HG03095 (cell line): Measurements from ENCODE around the gene OR4B1.

ENCODE experiments used
- ATAC-seq: cut with Tn5 transposase; IDR thresholded peaks from one replicate; pipeline ENCODE4 v1.9.1; 2021; ENCODE audit warnings: moderate library complexity; ENCODE audit not compliant: unreplicated experiment

Gene OR4B1

GRCh38 chr11:48248902-48249301, 32.3 kb downstream of the OR4B1 start:
- ATAC-seq = no peak

- no peak for ATAC-seq
Observed at GRCh38 chr11:48261600-48261999, 45.0 kb downstream of the OR4B1 start.

- no peak for ATAC-seq
Observed at GRCh38 chr11:48263423-48263911, 46.9 kb downstream of the OR4B1 start, which contains the start of gene OR4X1. Gene OR4X1 (plus strand): TSS chr11:48263861. CDS start chr11:48263861, 0 bp downstream.
